IMR-90 (cell line): Measurements from ENCODE around the gene COX10. TPM values are rescaled to one million over a fixed set of nuclear protein-coding genes. Genes with fewer than 3 reads are reported as not detected.

ENCODE experiments used
- ATAC-seq: fragments of 200-7000 bp; cut with Tn5 transposase; 2 replicates; pipeline ENCODE4 v1.9.1; 2020; ENCODE audit warnings: low read depth, mild to moderate bottlenecking, moderate library complexity
- BruUV-seq: library from RNA; stranded (reverse); fragments of 400-500 nt; replicated peaks from 2 replicates; lab custom pipeline; 2021; lab: Mats Ljungman, UMichigan
- CTCF ChIA-PET: fragments of 300-600 bp; formaldehyde crosslinking; extraction: SDS; loops from one replicate; lab custom pipeline; 2021; ENCODE audit warnings: antibody characterized with exemption; lab: Yijun Ruan, JAX
- POLR2A ChIA-PET: fragments of 300-600 bp; sonication (Branson Sonifier 250); formaldehyde crosslinking; loops from one replicate; lab custom pipeline; 2022; ENCODE audit warnings: antibody characterized with exemption; ENCODE audit not compliant: unreplicated experiment; lab: Charles Lee
- DNase-seq: peaks from one replicate; pipeline ENCODE4 v3.0.0; 2013
- H2AFZ ChIP-seq: replicated peaks from 2 replicates; pipeline ENCODE3; 2013; ENCODE audit warnings: low read length, mild to moderate bottlenecking; ENCODE audit not compliant: poor library complexity
- H2AK5ac ChIP-seq: 2 replicates; pipeline ENCODE4 v1.6.1; 2013; ENCODE audit warnings: low read depth, low read length, inconsistent platforms
- H2AK9ac ChIP-seq: replicated peaks from 2 replicates; pipeline ENCODE3; 2013; ENCODE audit warnings: mild to moderate bottlenecking, low read depth, low read length, moderate library complexity; ENCODE audit not compliant: poor library complexity
- H2BK120ac ChIP-seq: 2 replicates; pipeline ENCODE4 v1.6.1; 2013; ENCODE audit warnings: low read depth, low read length, inconsistent platforms
- H2BK15ac ChIP-seq: 3 replicates; pipeline ENCODE4 v1.6.1; 2013; ENCODE audit warnings: low read depth, low read length, inconsistent platforms
- H2BK20ac ChIP-seq: 2 replicates; pipeline ENCODE4 v1.6.1; 2013; ENCODE audit warnings: low read depth, mild to moderate bottlenecking, inconsistent platforms, low read length, moderate library complexity
- H2BK5ac ChIP-seq: 2 replicates; pipeline ENCODE4 v1.6.1; 2013; ENCODE audit warnings: mild to moderate bottlenecking, low read depth, low read length, inconsistent platforms; ENCODE audit not compliant: poor library complexity, severe bottlenecking
- H3K14ac ChIP-seq: replicated peaks from 2 replicates; pipeline ENCODE4 v1.6.1; 2013; ENCODE audit warnings: low read depth, low read length, inconsistent platforms
- H3K18ac ChIP-seq: 2 replicates; pipeline ENCODE4 v1.6.1; 2013; ENCODE audit warnings: low read depth, low read length, control low read depth
- H3K23ac ChIP-seq: 2 replicates; pipeline ENCODE4 v1.6.1; 2013; ENCODE audit warnings: low read depth, low read length, inconsistent platforms
- H3K27ac ChIP-seq: 2 replicates; pipeline ENCODE4 v1.5.1; 2013; ENCODE audit warnings: mild to moderate bottlenecking, control low read depth, low read length; ENCODE audit not compliant: insufficient read depth
- H3K27me3 ChIP-seq: 2 replicates; pipeline ENCODE4 v1.6.1; 2013; ENCODE audit warnings: low read length; ENCODE audit not compliant: control insufficient read depth, insufficient read depth
- H3K36me3 ChIP-seq: 2 replicates; pipeline ENCODE4 v1.6.1; 2013; ENCODE audit warnings: low read length, mixed read lengths; ENCODE audit not compliant: control insufficient read depth, insufficient read depth
- H3K4ac ChIP-seq: 2 replicates; pipeline ENCODE4 v1.6.1; 2013; ENCODE audit warnings: low read depth, low read length, inconsistent platforms
- H3K4me1 ChIP-seq: 2 replicates; pipeline ENCODE4 v1.6.1; 2013; ENCODE audit warnings: low read length, mixed read lengths; ENCODE audit not compliant: control insufficient read depth, insufficient read depth
- H3K4me2 ChIP-seq: 2 replicates; pipeline ENCODE4 v1.6.1; 2013; ENCODE audit warnings: low read depth, mild to moderate bottlenecking, control low read depth, low read length, moderate library complexity
- H3K4me3 ChIP-seq: 2 replicates; pipeline ENCODE4 v1.5.1; 2013; ENCODE audit warnings: low read depth, mild to moderate bottlenecking, control low read depth, low read length, moderate library complexity; ENCODE audit not compliant: insufficient read depth
- H3K56ac ChIP-seq: 2 replicates; pipeline ENCODE4 v1.6.1; 2013; ENCODE audit warnings: low read length, inconsistent platforms; ENCODE audit not compliant: insufficient read depth; ENCODE audit errors: extremely low read depth
- H3K79me1 ChIP-seq, 2 experiments: 2 replicates each; pipeline ENCODE4 v1.6.1; 2013; ENCODE audit warnings: low read length in 2 of 2, inconsistent platforms in 1 of 2, low read depth in 1 of 2
- H3K9ac ChIP-seq: 2 replicates; pipeline ENCODE4 v1.6.1; 2013; ENCODE audit warnings: low read depth, low read length, control low read depth
- H3K9me1 ChIP-seq: 2 replicates; pipeline ENCODE4 v1.6.1; 2013; ENCODE audit warnings: low read length, inconsistent platforms; ENCODE audit not compliant: insufficient read depth
- H3K9me3 ChIP-seq: 2 replicates; pipeline ENCODE4 v1.6.1; 2013; ENCODE audit warnings: low read length; ENCODE audit not compliant: control insufficient read depth, insufficient read depth
- H4K20me1 ChIP-seq: 2 replicates; pipeline ENCODE4 v1.6.1; 2013; ENCODE audit warnings: low read length, inconsistent platforms; ENCODE audit not compliant: insufficient read depth
- H4K5ac ChIP-seq: 2 replicates; pipeline ENCODE4 v1.6.1; 2013; ENCODE audit warnings: mild to moderate bottlenecking, low read depth, low read length, control low read depth
- H4K8ac ChIP-seq, 2 experiments: 2 replicates each; pipeline ENCODE4 v1.6.1; 2013; ENCODE audit warnings: low read depth in 2 of 2, low read length in 2 of 2, control low read depth in 1 of 2, inconsistent platforms in 1 of 2
- H4K91ac ChIP-seq: 2 replicates; pipeline ENCODE4 v1.6.1; 2013; ENCODE audit warnings: low read depth, low read length, inconsistent platforms; ENCODE audit not compliant: insufficient read depth
- BHLHE40 ChIP-seq: fragments of 150-350 bp; IDR thresholded peaks from 2 replicates; pipeline ENCODE4 v1.6.1; 2016; ENCODE audit warnings: mild to moderate bottlenecking, low read depth, low read length
- CTCF ChIP-seq: conservative IDR thresholded peaks from 2 replicates; pipeline ENCODE4 v1.5.1; 2012; ENCODE audit warnings: mild to moderate bottlenecking, low read depth, low read length, improper control_type of control experiment
- MXI1 ChIP-seq: IDR thresholded peaks from 2 replicates; pipeline ENCODE4 v1.6.1; 2012; ENCODE audit warnings: low read depth, mild to moderate bottlenecking, low read length, moderate library complexity, borderline replicate concordance
- NFE2L2 ChIP-seq: fragments of 150-350 bp; IDR thresholded peaks from 2 replicates; pipeline ENCODE4 v1.6.1; 2016; ENCODE audit warnings: low read depth, mild to moderate bottlenecking, low read length
- RAD21 ChIP-seq: IDR thresholded peaks from 2 replicates; pipeline ENCODE4 v1.6.1; 2012; ENCODE audit warnings: low read length, improper control_type of control experiment
- RCOR1 ChIP-seq: IDR thresholded peaks from 2 replicates; pipeline ENCODE4 v1.6.1; 2012; ENCODE audit warnings: mild to moderate bottlenecking, low read length, improper control_type of control experiment; ENCODE audit not compliant: insufficient replicate concordance
- SMC3 ChIP-seq: fragments of 150-350 bp; IDR thresholded peaks from 2 replicates; pipeline ENCODE4 v1.6.1; 2016; ENCODE audit warnings: low read depth, mild to moderate bottlenecking, antibody characterized with exemption, low read length, moderate library complexity
- WGBS, 2 experiments: methylation state at CpG; one replicate each; pipeline versions ENCODE4 v1.1.5 to v1.1.7; 2013; ENCODE audit warnings: missing lambda C conversion rate in 2 of 2; ENCODE audit not compliant: insufficient read length in 1 of 2; ENCODE audit errors: extremely low coverage in 2 of 2; 5-methylcytosine and 5-hydroxymethylcytosine counted together
- dilution Hi-C: fragments of 300-500 bp; cut with HindIII; formaldehyde crosslinking; loops from one replicate; pipeline ENCODE4 v1.14.3; 2018; ENCODE audit warnings: low sequenced_read_pairs; ENCODE audit not compliant: unreplicated experiment
- in situ Hi-C: fragments of 300-500 bp; cut with MboI; formaldehyde crosslinking; loops from 3 replicates; pipeline ENCODE4 v1.14.3; 2019; ENCODE audit warnings: low sequenced_read_pairs, inconsistent platforms, mixed read lengths
- intact Hi-C: fragments of 100-400 bp; cut with micrococcal nuclease; formaldehyde crosslinking; loops from 2 replicates; pipeline ENCODE4 v1.10.0; 2022
- polyA plus RNA-seq, 3 experiments: library from polyadenylated mRNA; depleted of rRNA; stranded (reverse); fragments of >200 nt; gene quantifications; 2 replicates each; pipeline ENCODE4 v1.2.3, GENCODE V29; 2012; ENCODE audit warnings: low replicate concordance in 1 of 3
- total RNA-seq: library from RNA; depleted of rRNA; stranded (reverse); fragments of >200 nt; gene quantifications from 2 replicates; pipeline ENCODE4 v1.2.3, GENCODE V29; 2012

COX10 gene
- total and polyA plus RNA-seq, 2 of the 4 experiments (the other 2 are of a cell fraction): 15.4 to 16.1 TPM

- H3K18ac ChIP-seq: no peak overlapping the region
- WGBS, 2 experiments: 37% methylated on average over 2 of the region's 4 CpGs; no CpG with 5 or more reads in 1 of the 2 experiments
Observed at GRCh38 chr17:14228903-14229302, 159.6 kb downstream of the COX10 start.

More at GRCh38 chr17:14228903-14229302, 159.6 kb downstream of the COX10 start:
- POLR2A ChIA-PET: interaction anchor here (0.7 kb wide), 1 partner anchor 634 kb away, joined by 3 read pairs; no protein-coding TSS in a partner anchor
- Histone ChIP-seq H3K4ac (no peak overlapping the region), H3K4me1 (peaks cover 5% of the 10 kb centered on the region; the same call in 1 of the 2 replicates), H3K23ac (no peak overlapping the region), H4K20me1 (no peaks in the 10 kb centered on the region), H3K9me3 (no peaks in the 10 kb centered on the region), H2AK5ac (no peak overlapping the region), H2AK9ac (no peak overlapping the region), H3K79me1 (no peaks in the 10 kb centered on the region), H4K8ac (no peak overlapping the region), H3K56ac (no peak overlapping the region), H3K27ac (no peak overlapping the region), H2BK20ac (no peak overlapping the region), H2AFZ (no peak overlapping the region), H3K9me1 (no peaks in the 10 kb centered on the region), H3K9ac (no peak overlapping the region), H4K5ac (no peak overlapping the region), H2BK5ac (no peak overlapping the region), H3K14ac (no peak overlapping the region), H2BK120ac (no peak overlapping the region), H2BK15ac (no peak overlapping the region), H4K91ac (no peak overlapping the region), H3K4me3 (no peak overlapping the region), H3K36me3 (no peaks in the 10 kb centered on the region), H3K27me3 (peaks cover 3% of the 10 kb centered on the region; the same call in 1 of the 2 replicates), H3K4me2 (no peak overlapping the region; the same call in 1 of the 2 replicates)
- CTCF ChIA-PET: no interaction called here
- no TSS peak for BruUV-seq
- DNase-seq (peak; percentile 16), ATAC-seq (peak; percentile 78)
- dilution Hi-C loops: no loop called here
- intact Hi-C loops: no loop called here
- no peak for TF ChIP-seq MXI1
- TF ChIP-seq CTCF: no peak
- TF ChIP-seq RCOR1: no peak
- TF ChIP-seq RAD21: no peak
- TF ChIP-seq BHLHE40: no peak
- TF ChIP-seq SMC3: no peak
- TF ChIP-seq NFE2L2: no peak
- in situ Hi-C loops: no loop called here
